Measurements from ENCODE around the gene LIPM. TPM values are rescaled to one million over a fixed set of nuclear protein-coding genes. Genes with fewer than 3 reads are reported as not detected.

LIPM gene
- total and polyA plus RNA-seq, 2 of the 13 experiments (the other 11 are each of a cell fraction or from before 2014, with no cell fraction given) = not detected

GRCh38 chr10:88819290-88819689 lies 16.8 kb downstream of the LIPM start (continued):
- no peak for TF ChIP-seq CSRNP1 (CRISPR knock-in tag; IDR thresholded peaks at IDR 0.05)
- TF ChIP-seq ZNF83 (CRISPR knock-in tag; IDR thresholded peaks at IDR 0.05; ENCODE audit: borderline replicate concordance) = no peak
- TF ChIP-seq JARID2 (CRISPR knock-in tag; IDR thresholded peaks at IDR 0.05; ENCODE audit: insufficient replicate concordance) = no peak
- TF ChIP-seq ZNF660 (CRISPR knock-in tag; IDR thresholded peaks at IDR 0.05; ENCODE audit: borderline replicate concordance, low read depth) = no peak
- TF ChIP-seq NFAT5 (CRISPR knock-in tag; IDR thresholded peaks at IDR 0.05) = no peak
